ENCODE data around the gene KRT8. TPM values are rescaled to one million over a fixed set of nuclear protein-coding genes. Genes with fewer than 3 reads are reported as not detected.
A peak's percentile ranks its signal among the peaks of the same experiment; 100 is the strongest.

Gene KRT8
- polyA plus RNA-seq, 1 experiment: 18.2 TPM

GRCh38 chr12:52874573-52875435 lies 30.1 kb downstream of the KRT8 start:
- POLR2A ChIA-PET: interaction anchor here (0.9 kb wide), 1 partner anchor 106 kb away, joined by 3 read pairs; no protein-coding TSS in a partner anchor
- peak overlapping the region; percentile 57 for H3K27ac ChIP-seq (ENCODE audit: low read depth, low read length)
- no peak for TF ChIP-seq CTCF (IDR thresholded peaks at IDR 0.05; ENCODE audit: low read depth, low read length)
- H3K27me3 ChIP-seq (ENCODE audit: control insufficient read depth, insufficient read depth, low read length): no peaks in the 10 kb centered on the region
- peak overlapping the region; percentile 43 for H3K4me3 ChIP-seq (ENCODE audit: low read depth, low read length)
- DNase-seq (ENCODE audit: low read depth, low spot score): no peak
- H3K9me3 ChIP-seq (ENCODE audit: control insufficient read depth, insufficient read depth, low read length): no peaks in the 10 kb centered on the region
- CTCF ChIA-PET: interaction anchor here (1.0 to 4.3 kb wide), 6 partner anchors 9 to 503 kb away, joined by 3 to 34 read pairs (median 10); no protein-coding TSS in a partner anchor

GRCh38 chr12:52873832-52874572 lies 30.9 kb downstream of the KRT8 start:
- no peaks in the 10 kb centered on the region for H3K27me3 ChIP-seq (ENCODE audit: control insufficient read depth, insufficient read depth, low read length)
- no peak for TF ChIP-seq CTCF (IDR thresholded peaks at IDR 0.05; ENCODE audit: low read depth, low read length)
- DNase-seq (ENCODE audit: low read depth, low spot score): peak; percentile 61
- ChIA-PET CTCF (interaction anchor here (0.7 to 4.3 kb wide), 11 partner anchors 8 to 720 kb away, joined by 3 to 34 read pairs (median 6); no protein-coding TSS in a partner anchor), POLR2A (interaction anchor here (0.6 kb wide), 1 partner anchor 787 kb away, joined by 3 read pairs; no protein-coding TSS in a partner anchor)
- H3K9me3 ChIP-seq (ENCODE audit: control insufficient read depth, insufficient read depth, low read length): no peaks in the 10 kb centered on the region; the same call in 1 of the 2 replicates
- peak overlapping the region; percentile 52 for H3K4me3 ChIP-seq (ENCODE audit: low read depth, low read length)
- H3K27ac ChIP-seq (ENCODE audit: low read depth, low read length): peak overlapping the region; percentile 61

- TF ChIP-seq CTCF (IDR thresholded peaks at IDR 0.05; ENCODE audit: low read depth, low read length): no peak
- H3K27me3 ChIP-seq (ENCODE audit: control insufficient read depth, insufficient read depth, low read length): no peaks in the 10 kb centered on the region
- no peak for DNase-seq (ENCODE audit: low read depth, low spot score)
- POLR2A ChIA-PET: interaction anchor here (0.6 kb wide), 1 partner anchor 788 kb away, joined by 3 read pairs; no protein-coding TSS in a partner anchor
- H3K4me3 ChIP-seq (ENCODE audit: low read depth, low read length): peak overlapping the region; percentile 52; the same call in 1 of the 2 replicates
- H3K27ac ChIP-seq (ENCODE audit: low read depth, low read length): peak overlapping the region; percentile 61
- no peaks in the 10 kb centered on the region; the same call in 1 of the 2 replicates for H3K9me3 ChIP-seq (ENCODE audit: control insufficient read depth, insufficient read depth, low read length)
- CTCF ChIA-PET: interaction anchor here (1.0 to 4.3 kb wide), 9 partner anchors 8 to 719 kb away, joined by 3 to 34 read pairs (median 6); no protein-coding TSS in a partner anchor
These were observed 31.4 kb downstream of the KRT8 start for GRCh38 chr12:52873513-52873831.

- no peak overlapping the region for H3K27ac ChIP-seq (ENCODE audit: low read depth, low read length)
- H3K9me3 ChIP-seq (ENCODE audit: control insufficient read depth, insufficient read depth, low read length): no peaks in the 10 kb centered on the region; the same call in 1 of the 2 replicates
- CTCF ChIA-PET: interaction anchor here (1.1 to 4.3 kb wide), 6 partner anchors 12 to 594 kb away, joined by 4 to 34 read pairs (median 12); no protein-coding TSS in a partner anchor
- no peaks in the 10 kb centered on the region for H3K27me3 ChIP-seq (ENCODE audit: control insufficient read depth, insufficient read depth, low read length)
- no peak for DNase-seq (ENCODE audit: low read depth, low spot score)
- TF ChIP-seq CTCF (IDR thresholded peaks at IDR 0.05; ENCODE audit: low read depth, low read length): no peak
- POLR2A ChIA-PET: no interaction called here
- no peak overlapping the region for H3K4me3 ChIP-seq (ENCODE audit: low read depth, low read length)
These were observed 32.1 kb downstream of the KRT8 start for GRCh38 chr12:52872644-52873389.

Data from AG04450 (cell line).